GM12865 (cell line): Measurements from ENCODE around the gene NANS.
"Not testable (repeated sequence)": the region's sequence is repeated elsewhere in the genome, so short reads cannot be mapped to it uniquely, and the experiment has no call there.

Source experiments
- DNase-seq: peaks from one replicate; pipeline ENCODE4 v3.0.0; 2010; ENCODE audit warnings: low read depth
- H3K4me3 ChIP-seq: 2 replicates; pipeline ENCODE4 v1.5.1; 2011; ENCODE audit warnings: mild to moderate bottlenecking, low read depth, low read length, control low read depth
- TF ChIP-seq, protein P1 (sequence below): IDR thresholded peaks from 2 replicates; pipeline ENCODE4 v1.5.1; 2011; ENCODE audit warnings: low read length, control low read depth, low read depth, inconsistent platforms; ENCODE audit not compliant: insufficient read depth; ENCODE audit errors: missing control alignments

The NANS gene

GRCh38 chr9:98118640-98119601 is 62.4 kb downstream of the NANS start, which contains the start of gene TRIM14:
Gene TRIM14, minus strand, starts transcription at chr9:98119222. Its CDS starts 34 bp downstream, at chr9:98119188.
- DNase-seq: peak; percentile 80
- peak within 1 kb of the TSS; percentile 85 for H3K4me3 ChIP-seq
- TF ChIP-seq, protein P1, sequence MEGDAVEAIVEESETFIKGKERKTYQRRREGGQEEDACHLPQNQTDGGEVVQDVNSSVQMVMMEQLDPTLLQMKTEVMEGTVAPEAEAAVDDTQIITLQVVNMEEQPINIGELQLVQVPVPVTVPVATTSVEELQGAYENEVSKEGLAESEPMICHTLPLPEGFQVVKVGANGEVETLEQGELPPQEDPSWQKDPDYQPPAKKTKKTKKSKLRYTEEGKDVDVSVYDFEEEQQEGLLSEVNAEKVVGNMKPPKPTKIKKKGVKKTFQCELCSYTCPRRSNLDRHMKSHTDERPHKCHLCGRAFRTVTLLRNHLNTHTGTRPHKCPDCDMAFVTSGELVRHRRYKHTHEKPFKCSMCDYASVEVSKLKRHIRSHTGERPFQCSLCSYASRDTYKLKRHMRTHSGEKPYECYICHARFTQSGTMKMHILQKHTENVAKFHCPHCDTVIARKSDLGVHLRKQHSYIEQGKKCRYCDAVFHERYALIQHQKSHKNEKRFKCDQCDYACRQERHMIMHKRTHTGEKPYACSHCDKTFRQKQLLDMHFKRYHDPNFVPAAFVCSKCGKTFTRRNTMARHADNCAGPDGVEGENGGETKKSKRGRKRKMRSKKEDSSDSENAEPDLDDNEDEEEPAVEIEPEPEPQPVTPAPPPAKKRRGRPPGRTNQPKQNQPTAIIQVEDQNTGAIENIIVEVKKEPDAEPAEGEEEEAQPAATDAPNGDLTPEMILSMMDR: no peak

DNA sequence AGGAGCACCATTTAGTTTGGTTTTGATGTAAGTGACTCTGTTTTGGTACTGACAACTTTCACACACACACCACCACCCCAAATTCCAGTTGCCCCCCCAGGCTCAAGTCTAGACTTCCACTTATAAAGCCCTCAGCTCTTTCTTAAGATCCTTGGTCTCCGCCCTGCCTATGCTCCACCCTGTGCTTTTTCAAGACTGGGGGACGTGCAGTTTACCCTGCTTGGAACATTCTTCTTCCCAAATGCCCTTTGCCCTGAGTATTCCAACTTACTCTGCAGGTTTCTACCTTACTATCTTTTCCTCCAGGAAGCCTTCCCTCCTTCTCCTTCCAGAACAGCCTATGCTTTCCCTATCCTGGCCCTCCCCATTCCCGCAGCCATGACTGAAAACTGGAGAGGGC is 63.9 kb downstream of the NANS start:
- TF ChIP-seq, protein P1: no peak
- DNase-seq: no peak
- no peak overlapping the region for H3K4me3 ChIP-seq

DNA sequence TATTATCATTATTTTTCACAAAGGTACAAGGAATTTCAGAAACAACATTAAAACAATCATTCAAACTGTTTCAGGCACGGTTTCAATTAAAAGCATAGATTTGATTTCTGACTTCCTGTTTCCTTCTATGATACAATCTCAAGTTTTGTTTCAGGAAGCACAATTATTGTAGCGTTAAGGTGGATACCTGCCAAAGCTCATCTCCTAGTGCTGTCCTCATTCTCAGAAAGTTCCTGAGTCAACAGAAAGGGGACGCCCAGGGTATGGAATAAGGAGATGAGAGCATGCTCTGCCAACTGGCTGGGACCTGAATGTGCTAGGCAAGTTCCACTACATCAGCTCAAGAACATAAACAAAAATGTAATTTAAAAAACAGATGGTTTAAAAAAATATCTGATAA is 64.5 kb downstream of the NANS start:
- TF ChIP-seq, protein P1: no peak
- DNase-seq: no peak
- no peak overlapping the region for H3K4me3 ChIP-seq

DNA sequence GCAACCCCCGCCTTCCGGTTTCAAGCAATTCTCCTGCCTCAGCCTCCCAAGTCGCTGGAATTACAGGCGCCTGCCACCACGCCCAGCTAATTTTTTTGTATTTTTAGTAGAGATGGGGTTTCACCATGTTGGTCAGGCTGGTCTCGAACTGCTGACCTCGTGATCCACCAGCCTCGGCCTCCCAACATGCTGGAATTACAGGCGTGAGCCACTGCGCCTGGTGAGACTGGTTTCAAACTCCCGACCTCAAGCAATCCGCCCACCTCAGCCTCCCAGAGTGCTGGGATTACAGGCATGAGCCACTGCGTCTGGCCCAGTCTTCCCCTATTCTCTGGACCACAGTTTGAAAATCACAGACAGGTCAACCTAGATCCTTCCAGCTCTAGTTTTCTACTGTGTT is 67.6 kb downstream of the NANS start:
- not testable (repeated sequence) for DNase-seq, H3K4me3 ChIP-seq

GRCh38 chr9:98124637-98125426 is 68.3 kb downstream of the NANS start:
- DNase-seq: no peak
- H3K4me3 ChIP-seq: no peak overlapping the region

DNA sequence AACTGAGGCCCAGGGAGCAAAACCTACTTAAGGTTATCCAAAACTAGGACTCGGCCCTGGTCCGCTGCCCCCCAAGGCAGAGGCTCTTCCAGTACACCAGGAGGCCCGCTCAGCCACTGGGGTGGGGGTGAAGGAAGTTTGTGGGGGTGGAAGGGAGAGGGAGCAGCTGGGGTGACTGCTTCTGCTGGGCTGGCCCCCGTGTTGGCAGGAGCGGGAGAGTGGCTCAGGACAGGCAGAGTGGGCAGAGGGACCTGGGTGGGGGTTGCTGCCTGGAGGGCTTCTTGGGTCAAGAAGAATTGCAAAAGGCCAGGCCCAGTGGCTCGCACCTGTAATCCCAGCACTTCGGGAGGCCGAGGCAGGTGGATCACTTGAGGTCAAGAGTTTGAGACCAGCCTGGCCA is 70.7 kb downstream of the NANS start:
- H3K4me3 ChIP-seq: no peak overlapping the region
- TF ChIP-seq, protein P1: no peak
- no peak for DNase-seq

More at GRCh38 chr9:98124637-98125426, 68.3 kb downstream of the NANS start:
- TF ChIP-seq, protein P1: no peak

GRCh38 chr9:98128316-98128715 is 71.8 kb downstream of the NANS start:
- TF ChIP-seq, protein P1: no peak
- no peak overlapping the region for H3K4me3 ChIP-seq
- no peak for DNase-seq
